WTC11 (cell line): ENCODE results near the gene MAML3.

ENCODE experiments used
- CTCF ChIP-seq: fragments of 200-600 bp; IDR thresholded peaks from 2 replicates; pipeline ENCODE4 v1.8.0; 2022; ENCODE audit warnings: antibody characterized with exemption
- GRHL2 ChIP-seq: fragments of 250-450 bp; sonication (Bioruptor Pico); IDR thresholded peaks from 2 replicates; pipeline ENCODE4 v1.8.0; 2022; ENCODE audit warnings: mild to moderate bottlenecking, moderate library complexity; ENCODE audit not compliant: insufficient replicate concordance, severe bottlenecking
- RORB ChIP-seq: fragments of 250-450 bp; sonication (Bioruptor Pico); IDR thresholded peaks from 2 replicates; pipeline ENCODE4 v1.9.0; 2021; ENCODE audit warnings: mild to moderate bottlenecking
- USF1 ChIP-seq: sonication (generic); formaldehyde crosslinking; IDR thresholded peaks from 2 replicates; pipeline ENCODE4 v1.8.0; 2022; ENCODE audit warnings: mild to moderate bottlenecking, missing genetic modification reagents
- ZNF219 ChIP-seq: sonication (generic); formaldehyde crosslinking; IDR thresholded peaks from 2 replicates; pipeline ENCODE4 v1.8.0; 2023; ENCODE audit warnings: missing genetic modification reagents, mild to moderate bottlenecking, borderline replicate concordance
- ZNF317 ChIP-seq: sonication (generic); formaldehyde crosslinking; IDR thresholded peaks from 2 replicates; pipeline ENCODE4 v1.8.1; 2023; ENCODE audit warnings: low read depth, mild to moderate bottlenecking, moderate library complexity, missing genetic modification reagents, borderline replicate concordance
- TF ChIP-seq, protein P1 (sequence below): sonication (generic); formaldehyde crosslinking; IDR thresholded peaks from 2 replicates; pipeline ENCODE4 v1.8.1; 2022; ENCODE audit warnings: missing genetic modification reagents, borderline replicate concordance

GRCh38 chr4:139889901-139890300, 264.1 kb downstream of the MAML3 start:
- no peak for TF ChIP-seq USF1 (CRISPR knock-in tag)
- TF ChIP-seq CTCF, result no peak
- TF ChIP-seq ZNF317 (CRISPR knock-in tag), result no peak
- TF ChIP-seq, protein P1, sequence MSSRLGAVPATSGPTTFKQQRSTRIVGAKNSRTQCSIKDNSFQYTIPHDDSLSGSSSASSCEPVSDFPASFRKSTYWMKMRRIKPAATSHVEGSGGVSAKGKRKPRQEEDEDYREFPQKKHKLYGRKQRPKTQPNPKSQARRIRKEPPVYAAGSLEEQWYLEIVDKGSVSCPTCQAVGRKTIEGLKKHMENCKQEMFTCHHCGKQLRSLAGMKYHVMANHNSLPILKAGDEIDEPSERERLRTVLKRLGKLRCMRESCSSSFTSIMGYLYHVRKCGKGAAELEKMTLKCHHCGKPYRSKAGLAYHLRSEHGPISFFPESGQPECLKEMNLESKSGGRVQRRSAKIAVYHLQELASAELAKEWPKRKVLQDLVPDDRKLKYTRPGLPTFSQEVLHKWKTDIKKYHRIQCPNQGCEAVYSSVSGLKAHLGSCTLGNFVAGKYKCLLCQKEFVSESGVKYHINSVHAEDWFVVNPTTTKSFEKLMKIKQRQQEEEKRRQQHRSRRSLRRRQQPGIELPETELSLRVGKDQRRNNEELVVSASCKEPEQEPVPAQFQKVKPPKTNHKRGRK (CRISPR knock-in tag), result no peak
- TF ChIP-seq GRHL2 (CRISPR knock-in tag), result no peak
- TF ChIP-seq RORB, result no peak
- no peak for TF ChIP-seq ZNF219
